HL-60/S4 treated with phorbol 12-myristate 13-acetate at 8.2 ng/mL for 4 days and 3 days (cell line): Measurements from ENCODE around the gene DCLRE1C.
"Not testable (repeated sequence)": the region's sequence is repeated elsewhere in the genome, so short reads cannot be mapped to it uniquely, and the experiment has no call there.

ENCODE experiments used
- in situ Hi-C: fragments of 300-500 bp; cut with MboI; formaldehyde crosslinking; loops from 2 replicates; pipeline ENCODE4 v1.15.0; 2022; ENCODE audit warnings: low sequenced_read_pairs

The DCLRE1C gene

DNA sequence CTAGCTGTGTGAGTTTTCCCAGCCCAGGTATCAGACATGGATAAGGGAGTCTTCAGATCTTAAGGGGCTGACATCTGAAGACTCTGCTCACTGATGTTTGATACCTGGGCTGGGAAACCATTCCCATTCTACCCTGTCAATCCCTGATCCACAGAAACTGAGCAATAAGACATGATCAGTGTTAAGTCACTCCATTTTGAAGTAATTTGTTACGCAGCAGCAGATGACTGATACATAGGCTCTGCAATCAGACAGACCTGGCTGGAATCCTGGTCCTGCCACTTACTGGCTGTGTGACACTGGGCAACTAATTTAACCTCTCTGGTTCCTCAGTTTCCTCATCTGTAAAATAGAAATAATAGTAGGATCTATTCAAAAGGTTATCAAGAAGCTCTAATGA is 6.6 kb downstream of the DCLRE1C start:
- in situ Hi-C loops = no loop called here

DNA sequence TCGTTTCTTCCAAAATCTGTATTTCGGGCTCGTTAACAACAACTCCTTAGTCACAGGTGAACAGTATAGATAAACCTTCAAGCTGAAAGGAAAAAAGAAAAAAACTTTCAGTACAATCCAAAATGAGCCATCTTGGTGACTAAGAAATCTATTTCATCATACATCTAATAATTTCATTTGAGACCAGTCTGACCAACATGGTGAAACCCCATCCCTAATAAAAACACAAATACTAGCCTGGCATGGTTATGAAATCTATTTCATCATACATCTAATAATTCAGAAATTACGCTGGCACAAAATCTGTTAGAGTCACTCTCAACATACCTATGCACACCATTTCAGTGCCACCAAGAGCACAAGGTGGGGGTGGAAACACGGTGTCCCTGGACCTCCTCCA is 8.8 kb downstream of the DCLRE1C start:
- in situ Hi-C loops = no loop called here

DNA sequence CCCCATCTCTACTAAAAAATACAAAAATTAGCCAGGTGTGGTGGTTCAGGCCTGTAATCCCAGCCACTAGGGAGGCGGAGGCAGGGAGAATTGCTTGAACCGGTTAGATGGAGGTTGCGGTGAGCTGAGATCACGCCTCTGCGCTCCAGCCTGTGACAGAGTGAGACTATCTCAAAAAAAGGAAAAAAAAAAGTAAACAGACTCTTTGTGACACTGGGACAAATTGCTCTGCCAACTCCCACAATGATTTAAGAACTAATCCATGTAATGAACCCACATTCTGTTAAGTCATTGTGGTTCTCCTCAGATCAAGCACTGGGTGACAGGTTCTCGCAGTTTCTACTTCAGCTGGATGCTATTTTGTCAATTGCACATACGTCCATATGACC is 11.0 kb downstream of the DCLRE1C start:
- in situ Hi-C loops = not testable (repeated sequence)

DNA sequence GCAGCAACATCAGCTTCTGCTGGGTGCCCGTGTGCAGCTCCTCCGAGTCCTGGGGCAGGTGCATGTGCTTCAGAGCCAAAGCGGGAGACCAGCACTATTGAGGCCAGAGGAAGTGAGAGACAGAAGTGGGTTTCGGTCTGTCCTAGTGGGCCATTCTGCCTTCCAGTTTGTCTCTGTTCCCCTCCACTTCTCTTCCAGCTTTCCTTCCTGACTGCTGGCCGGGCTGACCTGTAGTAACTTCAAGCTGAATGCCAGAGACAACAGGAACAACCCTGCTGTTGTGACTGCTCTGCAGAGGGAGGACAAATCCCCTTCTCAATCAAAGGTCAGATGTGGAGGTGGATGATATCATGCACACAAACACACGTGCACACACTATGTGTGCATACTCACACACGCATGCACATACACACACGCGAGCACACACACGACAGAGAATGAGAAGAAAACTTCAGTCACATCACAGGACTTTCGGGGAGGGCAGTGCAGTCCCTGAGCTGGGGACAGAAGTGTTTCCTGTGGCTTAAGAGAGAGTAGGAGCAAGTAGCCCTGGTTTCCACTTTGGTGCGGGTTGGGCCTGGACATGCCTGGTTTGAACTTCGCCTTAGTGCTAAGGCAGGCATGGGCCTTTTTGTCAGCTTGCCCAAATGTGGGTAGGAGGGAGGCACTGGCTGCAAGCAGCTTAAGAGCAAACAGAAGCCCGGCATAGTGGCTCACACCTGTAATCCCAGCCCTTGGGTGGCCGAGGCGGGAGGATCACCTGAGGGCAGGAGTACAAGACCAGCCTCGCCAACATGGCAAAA is 11.5 kb downstream of the DCLRE1C start:
- in situ Hi-C loops = not testable (repeated sequence)

DNA sequence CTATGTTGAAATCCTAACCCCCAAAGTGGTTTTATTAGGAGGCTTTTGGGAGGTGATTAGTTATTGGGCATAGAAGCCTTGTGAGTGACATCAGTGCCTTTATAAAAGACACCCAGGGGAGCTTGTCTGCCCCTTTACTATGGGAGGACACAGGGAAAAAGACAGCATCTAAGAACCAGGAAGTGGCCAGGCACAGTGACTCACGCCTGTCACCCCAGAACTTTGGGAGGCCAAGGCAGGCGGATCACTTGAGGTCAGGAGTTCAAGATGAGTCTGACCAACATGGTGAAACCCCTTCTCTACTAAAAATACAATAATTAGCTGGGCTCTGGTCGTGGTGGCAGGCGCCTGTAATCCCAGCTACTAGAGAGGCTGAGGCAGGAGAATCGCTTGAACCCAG is 14.9 kb downstream of the DCLRE1C start:
- in situ Hi-C loops = not testable (repeated sequence)

- in situ Hi-C loops = no loop called here
These were observed 17.3 kb downstream of the DCLRE1C start for GRCh38 chr10:14936584-14936983.

GRCh38 chr10:14930610-14931009 is 23.3 kb downstream of the DCLRE1C start:
- in situ Hi-C loops = no loop called here

DNA sequence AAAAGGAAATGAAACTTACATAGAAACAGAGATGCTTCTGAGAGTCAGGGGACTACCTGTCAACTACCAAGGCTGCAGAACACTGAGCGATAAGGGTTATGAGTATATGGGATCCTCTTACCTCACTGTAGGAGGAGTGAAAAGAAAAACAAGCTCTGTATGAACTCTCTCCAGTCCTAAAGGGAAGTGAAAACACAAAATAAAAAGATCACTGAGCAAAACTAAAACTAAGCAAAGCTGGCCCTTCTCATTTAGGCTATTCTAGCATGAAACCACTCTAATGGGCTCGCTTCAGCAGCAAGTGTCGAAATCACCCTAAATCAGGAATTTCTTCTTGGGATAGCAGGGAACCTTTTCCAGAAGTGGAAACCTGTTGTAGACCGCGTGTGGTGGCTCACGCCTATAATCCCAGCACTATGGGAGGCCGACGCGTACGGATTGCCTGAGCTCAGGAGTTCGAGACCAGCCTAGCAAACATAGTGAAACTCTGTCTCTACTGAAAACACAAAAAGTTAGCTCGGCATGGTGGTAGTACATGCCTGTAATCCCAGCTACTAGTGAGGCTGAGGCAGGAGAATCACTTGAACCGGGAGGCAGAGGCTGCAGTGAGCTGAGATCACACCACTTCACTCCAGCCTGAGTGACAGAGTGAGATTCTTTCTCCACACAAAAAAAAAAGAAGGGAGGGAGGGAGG is 27.0 kb downstream of the DCLRE1C start:
- in situ Hi-C loops = no loop called here

DNA sequence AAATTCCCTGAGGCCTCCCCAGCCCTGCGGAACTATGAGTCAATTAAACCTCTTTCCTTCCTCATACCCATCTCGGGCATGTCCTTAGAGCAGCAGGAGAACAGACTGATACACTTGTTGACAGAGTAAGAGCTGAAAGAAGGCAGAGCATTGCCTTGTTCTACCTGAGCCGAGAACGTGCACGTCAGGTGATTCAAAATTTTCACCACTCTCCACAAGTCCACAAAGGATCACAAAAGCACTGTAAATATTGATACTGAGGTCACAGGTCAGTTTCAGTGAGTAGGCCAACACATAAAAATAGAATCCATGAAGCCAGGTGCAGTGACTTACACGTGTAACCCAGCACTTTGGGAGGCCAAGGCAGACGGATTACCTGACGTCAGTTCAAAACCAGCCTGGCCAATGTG is 27.8 kb downstream of the DCLRE1C start:
- in situ Hi-C loops = no loop called here

GRCh38 chr10:14925268-14925667 is 28.6 kb downstream of the DCLRE1C start:
- in situ Hi-C loops = no loop called here

GRCh38 chr10:14924013-14924412 is 29.9 kb downstream of the DCLRE1C start:
- in situ Hi-C loops = no loop called here

GRCh38 chr10:14918964-14919363 is 34.9 kb downstream of the DCLRE1C start:
- in situ Hi-C loops = no loop called here

GRCh38 chr10:14917827-14918226 is 36.1 kb downstream of the DCLRE1C start:
- in situ Hi-C loops = no loop called here

DNA sequence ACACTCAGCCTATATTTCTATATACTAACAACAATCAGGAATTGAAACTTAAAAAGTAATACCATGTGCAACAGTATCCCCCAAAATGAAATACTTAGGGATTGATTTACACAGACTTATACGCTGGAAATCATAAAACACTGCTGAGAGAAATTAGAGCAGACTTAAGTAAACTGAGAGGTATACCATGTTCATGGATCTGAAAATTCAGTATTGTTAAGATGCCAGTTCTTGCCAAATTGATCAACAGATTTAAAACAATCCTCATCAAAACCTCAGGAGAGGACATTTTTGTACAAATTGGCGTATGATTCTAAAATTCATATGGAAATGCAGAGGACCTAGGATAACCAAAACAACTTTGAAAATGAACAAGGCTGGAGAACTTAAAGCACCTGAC is 37.3 kb downstream of the DCLRE1C start:
- in situ Hi-C loops = no loop called here

DNA sequence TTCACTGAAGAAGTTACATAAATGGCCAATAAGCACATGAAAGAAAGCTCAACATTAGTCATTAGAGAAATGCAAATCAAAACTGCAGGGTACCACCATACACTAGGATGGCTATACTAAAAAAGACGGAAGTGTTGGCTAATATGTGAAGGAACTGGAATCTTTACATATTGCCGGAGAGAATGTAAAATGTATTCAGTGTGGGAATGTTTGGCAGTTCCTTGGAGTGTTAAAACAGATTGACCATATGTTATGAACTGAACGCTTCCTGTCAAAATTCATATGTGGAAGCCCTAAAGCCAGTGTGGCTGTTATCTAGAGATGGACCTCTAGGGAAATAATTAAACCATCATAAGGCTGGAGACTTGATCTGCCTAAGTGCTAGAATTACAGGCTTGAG is 42.1 kb downstream of the DCLRE1C start:
- in situ Hi-C loops = no loop called here

GRCh38 chr10:14910953-14911352 is 42.9 kb downstream of the DCLRE1C start:
- in situ Hi-C loops = no loop called here

DNA sequence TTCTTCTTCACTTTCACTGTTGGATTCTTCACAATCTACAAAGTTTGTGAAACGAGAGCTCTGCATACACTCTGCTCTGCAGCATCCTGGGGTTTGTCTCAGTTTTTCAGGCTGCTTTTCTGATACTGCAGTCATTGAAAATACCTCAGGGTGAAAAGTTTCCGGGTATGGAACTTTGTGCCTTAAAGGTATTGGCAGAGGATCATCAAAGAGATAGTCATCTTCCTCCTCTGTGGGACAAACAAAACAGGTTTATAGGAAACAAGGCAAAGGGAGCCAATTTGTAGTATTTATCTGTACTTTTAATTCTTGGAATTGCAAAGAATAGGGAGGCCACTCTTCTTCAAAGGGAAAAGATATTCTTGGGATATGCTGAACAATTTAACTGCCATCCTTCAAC is 44.8 kb downstream of the DCLRE1C start:
- in situ Hi-C loops = no loop called here

DNA sequence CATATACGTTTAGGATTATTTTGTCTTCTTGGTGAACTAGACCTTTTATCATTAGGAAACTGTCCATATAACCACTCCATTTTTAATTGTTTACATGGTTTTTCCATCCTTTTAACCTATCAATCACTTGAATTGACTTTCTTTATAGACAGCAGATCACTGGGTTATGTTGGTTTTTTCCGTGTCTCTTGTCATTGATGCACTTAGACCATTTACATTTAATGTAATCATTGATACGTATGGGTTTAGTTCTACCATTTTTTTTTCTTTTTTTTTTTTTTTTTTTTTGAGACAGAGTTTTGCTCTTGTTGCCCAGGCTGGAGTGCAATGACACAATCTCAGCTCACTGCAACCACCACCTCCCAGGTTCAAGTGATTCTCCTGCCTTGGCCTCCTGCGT is 46.3 kb downstream of the DCLRE1C start:
- in situ Hi-C loops = not testable (repeated sequence)

GRCh38 chr10:14906765-14907164 is 47.1 kb downstream of the DCLRE1C start:
- in situ Hi-C loops = no loop called here

GRCh38 chr10:14905890-14906289 is 48.0 kb downstream of the DCLRE1C start:
- in situ Hi-C loops = no loop called here

DNA sequence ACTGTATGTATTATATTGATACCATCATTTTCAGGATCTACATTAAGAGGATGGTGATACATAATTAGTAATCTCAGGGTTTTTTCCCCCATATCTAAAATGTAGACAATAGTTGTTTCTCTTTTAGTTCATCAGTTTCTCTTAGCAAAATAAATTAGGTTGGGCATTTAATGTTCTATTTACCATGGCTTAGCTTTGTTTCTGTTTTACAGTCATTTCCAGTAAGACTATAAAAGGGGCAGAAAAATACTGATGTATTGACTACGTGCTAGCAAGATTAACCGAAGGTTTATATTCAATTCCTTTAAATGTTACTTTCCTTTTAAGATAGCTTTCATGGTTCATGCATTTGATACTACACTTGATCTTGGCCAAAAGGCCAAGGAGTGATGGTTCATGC is 49.0 kb downstream of the DCLRE1C start:
- in situ Hi-C loops = no loop called here

DNA sequence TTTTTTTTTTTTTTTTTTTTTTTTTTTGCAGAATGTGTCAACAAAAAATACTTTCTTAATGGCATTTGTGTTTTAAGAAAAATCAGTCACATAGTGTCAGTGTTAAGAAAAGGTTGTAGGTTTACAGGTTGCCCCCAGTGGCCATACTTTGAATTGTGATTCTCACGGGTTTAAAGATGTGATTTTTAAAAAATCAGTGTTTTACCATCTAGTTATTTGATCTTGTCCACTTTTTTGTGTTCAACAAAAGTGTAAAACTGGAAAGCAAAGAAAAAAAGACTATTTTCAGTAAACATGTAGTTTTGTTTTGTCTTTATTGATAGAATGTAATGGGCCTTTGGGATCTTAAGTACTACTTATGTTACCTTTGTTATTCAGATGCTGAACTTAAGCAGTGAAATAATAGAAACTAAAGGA is 49.6 kb downstream of the DCLRE1C start:
- in situ Hi-C loops = no loop called here
